ENCODE measurements around the gene RNF148. TPM values are rescaled to one million over a fixed set of nuclear protein-coding genes. Genes with fewer than 3 reads are reported as not detected.

The RNF148 gene
- total RNA-seq, 4 donors from 2014 or later, result 0.87 to 2.1 (median 1.5) TPM; not detected in 1

DNA sequence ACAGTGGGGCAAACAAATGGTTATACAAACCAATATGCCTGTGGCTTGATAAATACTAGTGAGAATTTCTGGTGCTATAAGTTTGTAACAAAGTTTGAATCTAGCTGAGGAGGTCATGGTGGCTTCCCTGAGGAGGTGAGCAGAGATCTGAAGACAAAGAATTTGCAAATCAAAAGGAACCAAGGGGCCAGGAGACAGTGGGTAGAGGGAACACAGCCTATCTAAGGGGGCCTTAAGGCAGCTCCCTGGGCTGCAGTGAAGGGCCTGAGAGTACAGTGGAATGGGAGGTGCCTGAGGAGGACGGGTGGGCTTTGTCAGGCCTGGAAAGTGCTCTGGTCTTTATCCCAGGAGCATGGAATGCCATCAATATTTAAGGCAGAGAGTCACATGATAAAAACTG is 25.6 kb downstream of the RNF148 start:
- Histone ChIP-seq H3K27me3 (no peaks in the 10 kb centered on the region), H3K27ac (no peak overlapping the region), H3K9me3 (no peaks in the 10 kb centered on the region), H3K4me3 (no peak overlapping the region), H3K36me3 (no peaks in the 10 kb centered on the region), H3K4me1 (no peaks in the 10 kb centered on the region)
- TF ChIP-seq POLR2A (IDR thresholded peaks at IDR 0.05) (no peak), EP300 (IDR thresholded peaks at IDR 0.05) (no peak)
- TF ChIP-seq, protein P1, sequence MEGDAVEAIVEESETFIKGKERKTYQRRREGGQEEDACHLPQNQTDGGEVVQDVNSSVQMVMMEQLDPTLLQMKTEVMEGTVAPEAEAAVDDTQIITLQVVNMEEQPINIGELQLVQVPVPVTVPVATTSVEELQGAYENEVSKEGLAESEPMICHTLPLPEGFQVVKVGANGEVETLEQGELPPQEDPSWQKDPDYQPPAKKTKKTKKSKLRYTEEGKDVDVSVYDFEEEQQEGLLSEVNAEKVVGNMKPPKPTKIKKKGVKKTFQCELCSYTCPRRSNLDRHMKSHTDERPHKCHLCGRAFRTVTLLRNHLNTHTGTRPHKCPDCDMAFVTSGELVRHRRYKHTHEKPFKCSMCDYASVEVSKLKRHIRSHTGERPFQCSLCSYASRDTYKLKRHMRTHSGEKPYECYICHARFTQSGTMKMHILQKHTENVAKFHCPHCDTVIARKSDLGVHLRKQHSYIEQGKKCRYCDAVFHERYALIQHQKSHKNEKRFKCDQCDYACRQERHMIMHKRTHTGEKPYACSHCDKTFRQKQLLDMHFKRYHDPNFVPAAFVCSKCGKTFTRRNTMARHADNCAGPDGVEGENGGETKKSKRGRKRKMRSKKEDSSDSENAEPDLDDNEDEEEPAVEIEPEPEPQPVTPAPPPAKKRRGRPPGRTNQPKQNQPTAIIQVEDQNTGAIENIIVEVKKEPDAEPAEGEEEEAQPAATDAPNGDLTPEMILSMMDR (IDR thresholded peaks at IDR 0.05), result no peak
- WGBS, 2 donors, result 52 to 70% methylated on average over 1 of the region's 1 CpG
- DNase-seq (ENCODE audit: low spot score in 2 of 2), result no peak

DNA sequence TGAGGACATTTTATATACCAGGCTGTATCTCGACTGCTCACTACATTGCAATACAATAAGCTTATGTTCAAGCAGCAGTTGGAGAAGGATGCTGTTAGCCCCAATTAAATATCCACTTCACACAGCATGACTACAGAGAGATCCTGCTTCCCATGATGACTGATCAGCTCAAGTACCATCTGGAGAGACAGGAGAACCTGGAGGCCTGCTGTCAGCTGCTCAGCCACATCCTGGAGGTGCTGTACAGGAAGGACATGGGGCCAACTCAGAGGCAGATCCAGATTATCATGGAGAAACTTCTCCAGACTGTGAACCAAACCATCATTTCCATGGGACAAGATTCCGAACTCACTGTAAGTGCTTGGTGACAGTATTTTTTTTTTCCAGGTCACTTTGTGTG is 26.3 kb downstream of the RNF148 start:
- no peak for TF ChIP-seq POLR2A (IDR thresholded peaks at IDR 0.05)
- TF ChIP-seq EP300 (IDR thresholded peaks at IDR 0.05), result no peak
- TF ChIP-seq, protein P1 (IDR thresholded peaks at IDR 0.05), result no peak
- Histone ChIP-seq H3K4me3 (no peak overlapping the region), H3K9me3 (no peaks in the 10 kb centered on the region), H3K4me1 (no peaks in the 10 kb centered on the region), H3K27me3 (no peaks in the 10 kb centered on the region), H3K36me3 (no peaks in the 10 kb centered on the region), H3K27ac (no peak overlapping the region)
- DNase-seq (ENCODE audit: low spot score in 2 of 2), result no peak
- WGBS, 2 donors, result 67 to 70% methylated on average over 2 of the region's 2 CpGs

DNA sequence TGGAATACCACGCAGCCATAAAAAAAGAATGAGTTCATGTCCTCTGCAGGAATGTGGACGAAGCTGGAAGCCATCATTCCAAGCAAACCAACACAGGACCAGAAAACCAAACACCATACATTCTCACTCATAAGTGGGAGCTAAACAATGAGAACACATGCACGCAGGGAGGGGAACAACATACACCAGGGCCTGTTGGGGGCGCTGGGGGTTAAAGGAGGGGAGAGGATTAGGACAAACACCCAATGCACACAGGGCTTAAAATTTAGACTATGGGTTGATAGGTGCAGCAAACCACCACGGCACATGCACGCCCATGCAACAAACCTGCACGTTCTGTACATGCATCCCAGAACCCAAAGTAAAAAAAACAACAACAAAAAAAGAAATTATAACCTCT is 27.1 kb downstream of the RNF148 start:
- Histone ChIP-seq H3K27ac (no peak overlapping the region), H3K27me3 (no peaks in the 10 kb centered on the region), H3K36me3 (no peaks in the 10 kb centered on the region), H3K9me3 (no peaks in the 10 kb centered on the region), H3K4me1 (no peaks in the 10 kb centered on the region), H3K4me3 (no peak overlapping the region)
- TF ChIP-seq EP300 (IDR thresholded peaks at IDR 0.05) (no peak), POLR2A (IDR thresholded peaks at IDR 0.05) (no peak)
- TF ChIP-seq, protein P1 (IDR thresholded peaks at IDR 0.05), result no peak
- WGBS, 2 donors, result 75 to 77% methylated on average over 7 of the region's 7 CpGs
- DNase-seq (ENCODE audit: low spot score in 2 of 2), result no peak

DNA sequence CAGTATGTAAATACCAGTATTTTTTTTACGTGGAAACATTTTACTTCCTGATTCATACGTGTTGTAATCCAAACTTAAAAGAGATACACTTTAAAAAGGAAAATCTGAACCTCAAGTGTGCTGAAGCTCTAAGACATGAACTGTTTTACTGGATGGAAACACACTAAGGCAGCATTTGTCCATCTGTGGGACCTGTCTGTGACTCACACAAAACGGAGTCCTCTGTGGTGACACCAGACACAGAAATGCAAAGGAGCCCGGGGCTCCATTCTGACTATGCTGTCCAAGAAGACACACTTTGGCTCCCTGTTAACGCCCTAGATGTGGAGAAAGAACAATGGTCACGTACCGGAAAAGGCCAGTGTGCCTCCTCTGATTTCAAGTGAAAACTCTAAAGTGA is 27.7 kb downstream of the RNF148 start:
- peak overlapping the region in 1 of 4 donors; percentile 1 for H3K4me3 ChIP-seq

DNA sequence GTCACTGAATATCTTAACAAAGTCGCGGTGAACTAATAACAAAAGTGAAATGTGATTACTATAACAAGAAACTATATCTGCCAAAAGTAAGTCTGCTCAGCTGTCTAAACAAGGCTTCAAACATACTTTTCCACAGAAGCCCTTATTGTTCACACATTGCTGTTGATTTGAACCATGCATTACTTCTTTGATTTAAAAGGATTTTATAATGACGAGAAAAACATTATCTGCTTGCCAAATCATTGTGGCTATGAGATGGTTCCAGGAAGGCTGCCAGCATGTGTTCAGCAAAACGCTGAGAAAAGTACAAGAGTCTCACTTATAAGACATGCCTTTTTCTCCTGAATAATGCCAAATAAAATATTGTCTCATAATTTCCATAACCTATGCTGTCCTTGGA is 28.2 kb downstream of the RNF148 start:
- H3K4me3 ChIP-seq, result peak overlapping the region in 1 of 4 donors; percentile 1
- peak in 1 of 2 donors; percentile 41 for DNase-seq (ENCODE audit: low spot score in 2 of 2)
- no peaks in the 10 kb centered on the region for H3K9me3 ChIP-seq
- WGBS, 2 donors, result 6 to 17% methylated on average over 4 of the region's 4 CpGs
- no peaks in the 10 kb centered on the region for H3K4me1 ChIP-seq
- H3K27ac ChIP-seq, result peak overlapping the region in 2 of 4 donors; percentile 8 to 43
- TF ChIP-seq EP300 (IDR thresholded peaks at IDR 0.05) (no peak), POLR2A (IDR thresholded peaks at IDR 0.05) (no peak)
- TF ChIP-seq, protein P1 (IDR thresholded peaks at IDR 0.05), result no peak
- no peaks in the 10 kb centered on the region for H3K27me3 ChIP-seq
- H3K36me3 ChIP-seq, result no peaks in the 10 kb centered on the region

More for the DNA sequence above, 27.7 kb downstream of the RNF148 start:
- no peaks in the 10 kb centered on the region for H3K27me3 ChIP-seq
- H3K4me1 ChIP-seq, result no peaks in the 10 kb centered on the region
- peak overlapping the region in 2 of 4 donors; percentile 8 to 43 for H3K27ac ChIP-seq
- no peak for DNase-seq (ENCODE audit: low spot score in 2 of 2)
- no peaks in the 10 kb centered on the region for H3K36me3 ChIP-seq
- 47 to 51% methylated on average over 7 of the region's 7 CpGs for WGBS, 2 donors
- no peaks in the 10 kb centered on the region for H3K9me3 ChIP-seq
- TF ChIP-seq, protein P1 (IDR thresholded peaks at IDR 0.05), result no peak
- TF ChIP-seq EP300 (IDR thresholded peaks at IDR 0.05) (no peak), POLR2A (IDR thresholded peaks at IDR 0.05) (no peak)
